Activated CD8-positive, alpha-beta T cell treated with anti-CD3 and anti-CD28 coated beads for 36 hours (primary cell): ENCODE results near the gene RSAD1. TPM values are rescaled to one million over a fixed set of nuclear protein-coding genes. Genes with fewer than 3 reads are reported as not detected.

Source experiments
- ATAC-seq: fragments of 200-7000 bp; cut with Tn5 transposase; one replicate; pipeline ENCODE4 v1.10.0; 2021; ENCODE audit warnings: mild to moderate bottlenecking, moderate library complexity
- CTCF ChIA-PET: fragments of 350-600 bp; sonication (Branson Sonifier 250); formaldehyde crosslinking; loops from one replicate; lab custom pipeline; 2021; ENCODE audit warnings: antibody characterized with exemption; lab: Charles Lee
- POLR2A ChIA-PET: fragments of 350-600 bp; sonication (Branson Sonifier 250); formaldehyde crosslinking; loops from one replicate; lab custom pipeline; 2021; ENCODE audit warnings: antibody characterized with exemption; lab: Charles Lee
- DNase-seq: peaks from one replicate; pipeline ENCODE4 v3.0.0-alpha.2; 2020
- H3K27ac Mint-ChIP-seq: one replicate; pipeline ENCODE4 v1.8.0; 2021; ENCODE audit warnings: mild to moderate bottlenecking, mixed read lengths
- H3K27me3 Mint-ChIP-seq: one replicate; pipeline ENCODE4 v1.8.0; 2021; ENCODE audit warnings: mixed read lengths
- H3K36me3 Mint-ChIP-seq: one replicate; pipeline ENCODE4 v1.8.0; 2021; ENCODE audit warnings: low read depth, mixed read lengths
- H3K4me1 Mint-ChIP-seq: one replicate; pipeline ENCODE4 v1.8.0; 2021; ENCODE audit warnings: low read depth, mixed read lengths
- H3K4me3 Mint-ChIP-seq: one replicate; pipeline ENCODE4 v1.8.0; 2021; ENCODE audit warnings: mild to moderate bottlenecking, moderate library complexity, mixed read lengths
- H3K9me3 Mint-ChIP-seq: one replicate; pipeline ENCODE4 v1.8.0; 2021; ENCODE audit warnings: mixed read lengths
- CTCF ChIP-seq: fragments of 200-600 bp; IDR thresholded peaks from one replicate; pipeline ENCODE4 v1.8.0; 2022; ENCODE audit warnings: antibody characterized with exemption, mild to moderate bottlenecking
- intact Hi-C: fragments of 100-400 bp; cut with micrococcal nuclease; formaldehyde crosslinking; loops from one replicate; pipeline ENCODE4 v1.10.0; 2022
- total RNA-seq, 2 experiments: library from RNA; stranded (reverse); gene quantifications; one replicate each; pipeline ENCODE4 v1.2.3, GENCODE V29; 2021

Gene RSAD1
- total RNA-seq, 2 experiments from 2014 or later: 39.2 to 40.7 TPM

DNA sequence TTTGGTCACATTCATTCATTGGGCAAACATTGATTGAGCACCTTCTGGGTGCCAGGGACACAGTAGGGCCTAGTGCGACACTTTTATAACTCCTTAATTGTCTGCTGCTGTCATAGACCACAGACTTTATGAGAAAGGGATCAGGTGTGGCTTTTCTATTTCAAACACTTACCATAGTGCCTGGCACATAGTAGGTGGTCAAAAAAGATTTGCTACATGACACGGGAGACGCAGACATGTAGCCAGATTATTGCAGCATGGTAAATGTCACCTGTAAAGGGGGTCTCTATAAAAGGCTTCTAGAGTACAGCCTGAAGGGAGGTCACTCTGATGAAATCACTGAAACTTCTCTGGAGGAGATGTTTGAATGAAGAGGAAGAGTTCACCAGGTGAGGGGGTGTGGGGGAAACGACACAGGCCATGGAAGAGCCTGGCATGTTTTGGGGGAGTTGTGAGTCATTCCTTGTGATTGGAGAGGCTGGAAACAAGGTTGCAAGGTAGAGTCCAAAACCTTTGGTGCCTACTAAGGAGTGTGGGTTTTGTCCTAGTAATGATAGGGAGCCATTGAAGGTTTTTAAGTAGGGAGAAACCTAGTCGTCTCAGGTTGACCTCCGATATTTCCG, 1.6 kb downstream of the RSAD1 start:
- intact Hi-C loops: loop anchor here (5.0 to 10.0 kb wide), 2 partner anchors 62 to 145 kb away; no protein-coding TSS in a partner anchor
- H3K9me3 Mint-ChIP-seq: no peaks in the 10 kb centered on the region
- no peak overlapping the region for H3K27ac Mint-ChIP-seq
- peak overlapping the region; percentile 89 for H3K4me3 Mint-ChIP-seq
- ChIA-PET CTCF (interaction anchor here (0.8 to 4.1 kb wide), 13 partner anchors 18 to 180 kb away, joined by 3 to 40 read pairs (median 5); partner anchors contain the start of gene CACNA1G), POLR2A (interaction anchor here (0.7 to 2.9 kb wide), 9 partner anchors 12 to 98 kb away, joined by 3 to 15 read pairs (median 4); partner anchors contain the start of genes CACNA1G, CHAD and LRRC59)
- H3K27me3 Mint-ChIP-seq: peaks cover 3% of the 10 kb centered on the region
- TF ChIP-seq CTCF: no peak
- DNase-seq (no peak), ATAC-seq (no peak)
- H3K4me1 Mint-ChIP-seq: peaks cover 22% of the 10 kb centered on the region
- H3K36me3 Mint-ChIP-seq: peaks cover 21% of the 10 kb centered on the region

DNA sequence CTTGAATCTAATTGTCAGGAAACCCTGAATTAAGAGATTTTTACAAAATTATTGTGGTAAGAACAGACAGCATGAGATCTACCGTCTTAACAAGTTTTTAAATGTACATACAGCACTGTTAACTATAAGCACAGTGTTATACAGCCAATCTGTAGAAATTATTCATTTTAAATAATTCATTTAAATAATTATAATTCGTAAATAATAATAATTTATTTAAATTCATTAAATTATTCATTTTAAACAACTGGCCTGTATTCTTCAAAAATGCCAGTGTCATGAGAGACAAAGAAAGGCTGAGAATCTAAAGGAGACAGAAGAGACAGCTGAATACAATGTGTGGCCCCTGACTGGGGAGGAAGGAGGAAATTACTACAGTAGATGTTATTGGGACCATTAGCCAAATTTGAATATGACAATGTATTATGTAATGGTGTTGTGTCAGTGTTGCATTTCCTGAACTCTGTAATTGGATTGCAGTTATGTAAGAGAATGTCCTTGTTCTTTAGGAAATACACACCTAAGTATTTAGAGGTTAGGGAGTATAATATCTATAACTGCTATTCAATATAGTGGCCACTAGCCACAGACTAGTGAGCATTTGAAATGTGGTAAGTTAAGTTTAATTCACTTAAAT, 2.3 kb downstream of the RSAD1 start:
- H3K27ac Mint-ChIP-seq: no peak overlapping the region
- no peak for TF ChIP-seq CTCF
- peaks cover 3% of the 10 kb centered on the region for H3K27me3 Mint-ChIP-seq
- ChIA-PET CTCF (interaction anchor here (0.9 to 7.7 kb wide), 6 partner anchors 22 to 224 kb away, joined by 3 to 57 read pairs (median 8); no protein-coding TSS in a partner anchor), POLR2A (no interaction called here)
- DNase-seq (no peak), ATAC-seq (no peak)
- H3K4me1 Mint-ChIP-seq: peaks cover 22% of the 10 kb centered on the region
- intact Hi-C loops: loop anchor here (5.0 to 10.0 kb wide), 2 partner anchors 61 to 144 kb away; no protein-coding TSS in a partner anchor
- H3K36me3 Mint-ChIP-seq: peaks cover 23% of the 10 kb centered on the region
- no peak overlapping the region for H3K4me3 Mint-ChIP-seq
- no peaks in the 10 kb centered on the region for H3K9me3 Mint-ChIP-seq

GRCh38 chr17:50481648-50482047, 3.0 kb downstream of the RSAD1 start:
- DNase-seq (no peak), ATAC-seq (no peak)
- Mint-ChIP-seq H3K27me3 (no peaks in the 10 kb centered on the region), H3K4me1 (peaks cover 22% of the 10 kb centered on the region), H3K36me3 (peaks cover 24% of the 10 kb centered on the region), H3K27ac (no peak overlapping the region), H3K9me3 (no peaks in the 10 kb centered on the region), H3K4me3 (no peak overlapping the region)
- intact Hi-C loops: loop anchor here (5.0 to 10.0 kb wide), 2 partner anchors 61 to 143 kb away; no protein-coding TSS in a partner anchor
- no peak for TF ChIP-seq CTCF
- ChIA-PET POLR2A (interaction anchor here (0.5 kb wide), 1 partner anchor 222 kb away, joined by 3 read pairs; no protein-coding TSS in a partner anchor), CTCF (interaction anchor here (0.9 to 7.7 kb wide), 10 partner anchors 21 to 223 kb away, joined by 3 to 57 read pairs (median 4); partner anchors contain the start of gene EPN3)

GRCh38 chr17:50482110-50482509, 3.5 kb downstream of the RSAD1 start:
- H3K27me3 Mint-ChIP-seq: no peaks in the 10 kb centered on the region
- DNase-seq: no peak
- ChIA-PET CTCF (interaction anchor here (0.8 to 7.7 kb wide), 12 partner anchors 21 to 222 kb away, joined by 3 to 57 read pairs (median 4); partner anchors contain the start of gene EPN3), POLR2A (interaction anchor here (0.5 to 0.7 kb wide), 2 partner anchors 11 to 222 kb away, joined by 3 read pairs; no protein-coding TSS in a partner anchor)
- no peak for TF ChIP-seq CTCF
- no peak for ATAC-seq
- no peak overlapping the region for H3K27ac Mint-ChIP-seq
- H3K36me3 Mint-ChIP-seq: peaks cover 24% of the 10 kb centered on the region
- intact Hi-C loops: loop anchor here (5.0 to 10.0 kb wide), 2 partner anchors 60 to 143 kb away; no protein-coding TSS in a partner anchor
- no peak overlapping the region for H3K4me3 Mint-ChIP-seq
- H3K4me1 Mint-ChIP-seq: peaks cover 22% of the 10 kb centered on the region
- H3K9me3 Mint-ChIP-seq: no peaks in the 10 kb centered on the region
